A673 (cell line): ENCODE data around the gene YEATS2.

Source experiments
- EZH2 ChIP-seq: fragments of 200-600 bp; sonication (generic); IDR thresholded peaks from 2 replicates; pipeline ENCODE4 v1.6.1; 2017; ENCODE audit warnings: borderline replicate concordance, low read depth, mild to moderate bottlenecking, mixed read lengths, antibody characterized with exemption, low read length; ENCODE audit not compliant: poor library complexity, severe bottlenecking
- TF ChIP-seq, protein P1 (sequence below): fragments of 300-800, 200-600 bp; sonication (generic); conservative IDR thresholded peaks from 2 replicates; pipeline ENCODE4 v1.5.1; 2017; ENCODE audit warnings: low read depth, mild to moderate bottlenecking, antibody characterized with exemption, low read length, moderate library complexity, mixed read lengths

DNA sequence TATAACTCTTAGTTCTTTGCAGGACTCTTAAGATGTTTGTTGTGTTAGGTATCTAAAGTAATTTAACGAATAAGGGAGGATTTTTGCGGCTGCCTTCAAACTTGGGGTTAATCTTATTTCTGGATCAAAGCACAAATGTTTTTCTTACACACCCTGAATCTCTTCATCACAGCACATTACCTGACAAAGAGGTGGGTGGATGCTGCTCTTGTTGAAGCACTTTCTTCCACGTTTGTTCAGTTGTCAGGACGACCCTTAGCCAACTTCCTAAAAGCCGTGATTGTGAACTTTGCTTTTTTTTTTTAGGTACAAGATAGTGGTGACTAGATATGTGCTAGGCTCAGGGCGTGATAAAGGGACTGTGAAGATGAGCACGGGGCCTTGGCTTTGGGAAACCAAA lies 36.0 kb downstream of the YEATS2 start:
- TF ChIP-seq, protein P1, sequence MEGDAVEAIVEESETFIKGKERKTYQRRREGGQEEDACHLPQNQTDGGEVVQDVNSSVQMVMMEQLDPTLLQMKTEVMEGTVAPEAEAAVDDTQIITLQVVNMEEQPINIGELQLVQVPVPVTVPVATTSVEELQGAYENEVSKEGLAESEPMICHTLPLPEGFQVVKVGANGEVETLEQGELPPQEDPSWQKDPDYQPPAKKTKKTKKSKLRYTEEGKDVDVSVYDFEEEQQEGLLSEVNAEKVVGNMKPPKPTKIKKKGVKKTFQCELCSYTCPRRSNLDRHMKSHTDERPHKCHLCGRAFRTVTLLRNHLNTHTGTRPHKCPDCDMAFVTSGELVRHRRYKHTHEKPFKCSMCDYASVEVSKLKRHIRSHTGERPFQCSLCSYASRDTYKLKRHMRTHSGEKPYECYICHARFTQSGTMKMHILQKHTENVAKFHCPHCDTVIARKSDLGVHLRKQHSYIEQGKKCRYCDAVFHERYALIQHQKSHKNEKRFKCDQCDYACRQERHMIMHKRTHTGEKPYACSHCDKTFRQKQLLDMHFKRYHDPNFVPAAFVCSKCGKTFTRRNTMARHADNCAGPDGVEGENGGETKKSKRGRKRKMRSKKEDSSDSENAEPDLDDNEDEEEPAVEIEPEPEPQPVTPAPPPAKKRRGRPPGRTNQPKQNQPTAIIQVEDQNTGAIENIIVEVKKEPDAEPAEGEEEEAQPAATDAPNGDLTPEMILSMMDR: no peak
- no peak for TF ChIP-seq EZH2
